NB4 (cell line): ENCODE results near the gene CDC42EP1.

Experiments used
- DNase-seq: peaks from one replicate; pipeline ENCODE4 v3.0.0; 2010; ENCODE audit warnings: low read depth
- H3K4me3 ChIP-seq: one replicate; pipeline ENCODE4 v1.5.1; 2011; ENCODE audit warnings: mild to moderate bottlenecking, low read depth, low read length, moderate library complexity
- MYC ChIP-seq: IDR thresholded peaks from 2 replicates; pipeline ENCODE4 v1.6.1; 2011; ENCODE audit warnings: low read depth, low read length
- POLR2A ChIP-seq: IDR thresholded peaks from 2 replicates; pipeline ENCODE4 v1.6.1; 2011; ENCODE audit warnings: mild to moderate bottlenecking; ENCODE audit not compliant: insufficient read length; ENCODE audit errors: extremely low read depth
- TF ChIP-seq, protein P1 (sequence below): IDR thresholded peaks from one replicate; pipeline ENCODE4 v1.5.1; 2012; ENCODE audit warnings: low read depth, low read length
- TF ChIP-seq, protein P2 (sequence below): IDR thresholded peaks from 2 replicates; pipeline ENCODE4 v1.6.1; 2011; ENCODE audit warnings: low read depth, low read length

CDC42EP1 gene

DNA sequence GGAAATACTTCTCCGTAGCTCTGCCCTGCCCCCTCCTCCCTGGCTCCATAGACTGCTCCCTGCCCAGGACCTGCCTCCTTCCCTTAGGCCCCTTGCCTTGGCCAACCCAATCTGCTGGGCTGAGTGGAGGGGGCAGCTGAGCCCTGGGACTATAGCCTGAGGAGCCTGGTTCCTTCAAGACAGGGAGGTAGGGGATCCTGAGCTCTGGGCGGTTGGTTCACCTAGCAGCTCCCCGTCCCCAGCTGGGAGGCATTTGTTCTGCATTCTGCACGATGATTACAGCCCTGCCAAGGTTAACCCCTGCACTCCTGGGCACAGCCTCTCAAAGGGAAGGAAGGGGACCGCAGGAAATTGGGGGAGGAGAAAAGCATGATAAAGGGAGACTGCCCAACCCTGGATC is 3.6 kb upstream of the CDC42EP1 start:
- TF ChIP-seq, protein P1, sequence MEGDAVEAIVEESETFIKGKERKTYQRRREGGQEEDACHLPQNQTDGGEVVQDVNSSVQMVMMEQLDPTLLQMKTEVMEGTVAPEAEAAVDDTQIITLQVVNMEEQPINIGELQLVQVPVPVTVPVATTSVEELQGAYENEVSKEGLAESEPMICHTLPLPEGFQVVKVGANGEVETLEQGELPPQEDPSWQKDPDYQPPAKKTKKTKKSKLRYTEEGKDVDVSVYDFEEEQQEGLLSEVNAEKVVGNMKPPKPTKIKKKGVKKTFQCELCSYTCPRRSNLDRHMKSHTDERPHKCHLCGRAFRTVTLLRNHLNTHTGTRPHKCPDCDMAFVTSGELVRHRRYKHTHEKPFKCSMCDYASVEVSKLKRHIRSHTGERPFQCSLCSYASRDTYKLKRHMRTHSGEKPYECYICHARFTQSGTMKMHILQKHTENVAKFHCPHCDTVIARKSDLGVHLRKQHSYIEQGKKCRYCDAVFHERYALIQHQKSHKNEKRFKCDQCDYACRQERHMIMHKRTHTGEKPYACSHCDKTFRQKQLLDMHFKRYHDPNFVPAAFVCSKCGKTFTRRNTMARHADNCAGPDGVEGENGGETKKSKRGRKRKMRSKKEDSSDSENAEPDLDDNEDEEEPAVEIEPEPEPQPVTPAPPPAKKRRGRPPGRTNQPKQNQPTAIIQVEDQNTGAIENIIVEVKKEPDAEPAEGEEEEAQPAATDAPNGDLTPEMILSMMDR: no peak
- TF ChIP-seq POLR2A: no peak
- TF ChIP-seq, protein P2, sequence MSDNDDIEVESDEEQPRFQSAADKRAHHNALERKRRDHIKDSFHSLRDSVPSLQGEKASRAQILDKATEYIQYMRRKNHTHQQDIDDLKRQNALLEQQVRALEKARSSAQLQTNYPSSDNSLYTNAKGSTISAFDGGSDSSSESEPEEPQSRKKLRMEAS: no peak
- no peak for TF ChIP-seq MYC
- DNase-seq: no peak
- H3K4me3 ChIP-seq: no peak overlapping the region

DNA sequence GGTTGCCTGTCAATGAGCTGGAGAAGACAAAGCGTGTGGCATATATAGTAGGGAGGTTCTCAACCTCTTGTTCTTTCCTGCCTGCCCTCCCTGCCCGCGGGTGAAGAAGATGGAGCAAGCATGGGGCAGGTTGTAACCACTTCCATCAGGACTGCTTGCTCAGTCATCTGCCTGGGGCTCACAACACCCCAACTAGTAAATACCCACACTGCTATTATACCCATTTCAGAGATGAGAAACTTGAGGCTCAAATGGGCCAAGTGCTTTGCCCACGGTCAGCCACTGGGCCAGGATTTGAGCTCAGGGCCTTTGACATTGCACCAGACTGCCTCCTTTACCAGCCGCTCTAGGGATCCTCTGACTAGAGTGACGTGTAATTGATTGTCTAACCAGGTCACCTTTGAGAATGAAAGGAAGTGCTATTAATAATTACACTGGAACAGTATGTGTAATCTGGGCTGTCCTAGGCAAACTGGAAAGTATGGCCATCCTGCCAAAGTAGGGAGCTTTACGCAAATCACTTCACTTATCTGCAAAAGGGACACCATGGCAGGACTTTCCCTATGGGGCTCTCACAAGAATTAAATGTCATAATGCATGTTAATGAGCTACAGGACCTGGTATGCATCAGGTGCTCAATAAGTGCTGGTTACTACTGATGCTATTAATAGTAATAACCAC is 2.8 kb upstream of the CDC42EP1 start:
- no peak overlapping the region for H3K4me3 ChIP-seq
- no peak for DNase-seq
- TF ChIP-seq, protein P2: no peak
- TF ChIP-seq MYC (no peak), POLR2A (no peak)
- TF ChIP-seq, protein P1: no peak

DNA sequence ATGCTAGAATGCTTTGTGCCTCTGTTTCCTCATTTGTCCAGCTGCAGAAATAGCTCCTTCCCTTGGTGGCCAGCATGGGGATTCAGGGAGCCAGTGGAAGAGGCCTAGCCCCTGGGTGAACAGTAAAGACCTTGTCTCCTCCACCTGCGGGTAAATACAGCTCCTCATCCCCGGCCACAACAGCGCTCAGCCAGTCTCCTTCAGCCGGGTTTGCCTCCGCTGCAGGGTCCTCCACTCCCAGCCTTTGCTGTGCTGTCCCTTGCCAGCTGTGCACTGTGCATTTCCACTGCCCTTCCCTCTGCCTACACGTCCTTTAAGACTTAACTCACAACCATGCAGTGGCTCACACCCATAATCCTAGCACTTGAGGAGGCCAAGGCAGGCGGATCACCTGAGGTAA is 1.5 kb upstream of the CDC42EP1 start:
- DNase-seq: no peak
- TF ChIP-seq MYC: no peak
- TF ChIP-seq, protein P2: no peak
- TF ChIP-seq, protein P1: no peak
- no peak for TF ChIP-seq POLR2A
- no peak overlapping the region for H3K4me3 ChIP-seq

DNA sequence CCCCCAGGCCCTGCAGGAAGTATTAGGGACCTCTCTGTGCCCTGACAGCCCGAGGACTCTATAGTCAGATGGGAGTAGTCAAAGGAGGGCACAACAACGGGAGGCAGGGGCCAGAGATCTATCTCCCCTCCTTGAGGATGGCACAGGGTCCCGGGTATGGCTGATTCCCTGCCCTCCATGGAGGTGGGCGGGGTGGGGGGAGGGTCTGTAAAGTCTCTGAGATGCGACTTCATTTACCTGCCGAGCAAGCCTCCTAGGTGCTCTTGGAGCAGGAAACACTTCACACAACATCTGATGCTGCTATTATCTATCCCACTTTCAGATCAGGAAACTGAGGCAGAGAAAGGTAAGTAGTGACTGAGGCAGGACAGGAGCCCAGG is 769 bp upstream of the CDC42EP1 start:
- no peak for DNase-seq
- TF ChIP-seq, protein P1: no peak
- no peak overlapping the region for H3K4me3 ChIP-seq

DNA sequence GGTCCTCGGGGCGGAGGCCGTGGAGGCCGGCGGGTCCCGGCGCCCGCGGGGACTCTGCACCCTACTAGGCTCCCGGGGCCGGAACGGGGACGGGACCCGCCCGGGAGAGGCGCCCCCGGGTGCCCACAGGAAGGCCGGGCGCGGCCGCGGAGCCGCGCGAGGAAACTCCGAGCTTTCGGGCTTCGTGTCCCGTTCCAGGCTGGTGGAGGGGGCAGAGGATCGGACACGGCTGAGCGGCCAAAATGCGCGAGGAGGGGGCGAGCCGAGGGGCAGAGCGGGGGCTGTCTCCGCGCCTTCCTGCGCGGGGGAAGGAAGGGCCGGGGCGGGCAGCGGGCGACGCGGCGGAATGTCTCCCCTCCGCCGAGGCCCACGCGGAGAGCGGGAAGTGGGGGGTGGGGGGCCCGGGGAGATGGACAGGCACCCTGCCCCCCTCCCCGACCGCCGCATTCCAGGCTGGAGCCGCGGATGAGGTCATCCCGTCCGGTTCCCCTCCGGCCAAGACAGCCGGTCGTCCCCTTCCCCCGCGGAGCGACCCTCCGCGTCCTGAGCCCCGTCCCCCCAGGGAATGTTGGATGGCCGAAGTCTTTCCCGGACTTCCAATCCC is 430 bp downstream of the CDC42EP1 start:
- H3K4me3 ChIP-seq: no peak overlapping the region
- TF ChIP-seq MYC (no peak), POLR2A (no peak)
- TF ChIP-seq, protein P2: no peak
- TF ChIP-seq, protein P1: no peak
- DNase-seq: no peak
